Measurements from ENCODE around the gene DBH. TPM values are rescaled to one million over a fixed set of nuclear protein-coding genes. Genes with fewer than 3 reads are reported as not detected.

DBH gene
- total RNA-seq, 1 donor from 2014 or later: not detected

DNA sequence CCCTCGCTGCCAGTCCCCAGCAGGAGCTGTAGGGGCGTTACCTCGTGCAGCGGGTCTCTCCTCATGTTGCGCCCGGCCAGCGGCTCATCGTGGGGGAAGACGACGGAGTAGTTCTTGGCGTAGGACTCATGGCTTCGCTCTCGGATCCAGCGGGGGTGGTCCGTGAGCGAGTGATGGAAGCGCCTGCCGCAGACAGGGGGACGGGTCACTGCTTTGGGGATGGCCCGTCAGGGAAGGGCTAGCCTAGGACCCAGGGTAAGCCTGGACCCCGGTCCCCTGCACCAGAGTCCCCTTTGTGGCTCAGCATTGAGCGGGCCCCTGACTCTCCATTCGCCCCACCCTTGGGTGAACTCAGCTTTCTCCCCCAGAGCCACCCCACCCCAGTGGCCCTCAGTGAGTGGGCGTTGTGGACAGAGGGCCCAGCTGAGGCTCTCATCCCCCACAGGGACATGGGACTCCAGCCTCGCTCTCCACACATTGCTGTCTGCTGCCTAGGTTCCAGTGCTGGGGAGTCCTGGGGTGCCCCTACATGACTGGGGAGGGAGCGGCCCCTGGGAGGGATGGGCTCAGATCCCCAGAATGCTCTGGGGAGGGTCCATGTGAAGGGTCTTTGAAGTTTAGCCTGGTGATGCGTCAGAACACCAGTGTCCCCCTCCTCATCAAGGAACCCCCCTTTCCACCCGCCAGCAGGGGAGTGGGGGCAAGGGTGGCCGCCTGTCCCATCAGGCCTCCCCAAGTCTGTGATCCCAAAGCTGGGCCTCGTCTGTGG is 72.3 kb downstream of the DBH start:
- Mint-ChIP-seq H3K27ac (ENCODE audit: unreplicated experiment) (no peak overlapping the region), H3K4me3 (ENCODE audit: unreplicated experiment) (no peak overlapping the region), H3K4me1 (ENCODE audit: unreplicated experiment) (peaks cover 11% of the 10 kb centered on the region), H3K9me3 (ENCODE audit: unreplicated experiment) (no peaks in the 10 kb centered on the region), H3K27me3 (ENCODE audit: unreplicated experiment) (peaks cover 9% of the 10 kb centered on the region), H3K36me3 (ENCODE audit: unreplicated experiment) (no peaks in the 10 kb centered on the region)
- DNase-seq (ENCODE audit: extremely low spot score, unreplicated experiment): no peak
- no peak for TF ChIP-seq CTCF (IDR thresholded peaks at IDR 0.05)

Other genes with a start within 250 kb of the DBH start
- 22.2 and 22.8 TPM in 2 replicates for gene REXO4, start 218.4 kb upstream of the DBH start, total RNA-seq
- gene ADAMTS13, start 214.0 kb upstream of the DBH start, total RNA-seq: 7.4 and 8.8 TPM in 2 replicates
- gene CACFD1, start 176.4 kb upstream of the DBH start, total RNA-seq: 28.9 and 29.3 TPM in 2 replicates
- 8.0 and 8.4 TPM in 2 replicates for gene SLC2A6, start 157.3 kb upstream of the DBH start, total RNA-seq
- not detected in 2 replicates for gene MYMK, start 111.4 kb upstream of the DBH start, total RNA-seq
- 0.10 and 0.11 TPM in 2 replicates for gene ADAMTSL2, start 101.7 kb upstream of the DBH start, total RNA-seq
- gene FAM163B, start 27.0 kb upstream of the DBH start, total RNA-seq: not detected in 2 replicates
- 0.21 and 0.56 TPM in 2 replicates for gene SARDH, start 102.0 kb downstream of the DBH start, total RNA-seq